Prostate gland (tissue), 2 donors: ENCODE data around the gene FAM204A.
A peak's percentile ranks its signal among the peaks of the same experiment; 100 is the strongest.

Experiments
- POLR2A ChIP-seq: fragments of 450-650 bp; IDR thresholded peaks from one replicate; pipeline ENCODE4 v1.6.1; 2016; ENCODE audit warnings: antibody characterized with exemption, mild to moderate bottlenecking
- POLR2AphosphoS5 ChIP-seq: sonication (generic); formaldehyde crosslinking; IDR thresholded peaks from one replicate; pipeline ENCODE4 v1.6.1; 2017; ENCODE audit warnings: antibody characterized with exemption
- TF ChIP-seq, protein P1 (sequence below), 4 experiments: fragments of 200-600 bp in 2 of 4; fragments of 450-650 bp in 2 of 4; sonication (generic) in 2 of 4; IDR thresholded peaks; 1 replicate in 3 of 4; 2 replicates in 1 of 4; pipeline ENCODE4 v1.5.1; 2016 to 2019; ENCODE audit warnings: antibody characterized with exemption in 4 of 4, mild to moderate bottlenecking in 2 of 4, moderate library complexity in 2 of 4

DNA sequence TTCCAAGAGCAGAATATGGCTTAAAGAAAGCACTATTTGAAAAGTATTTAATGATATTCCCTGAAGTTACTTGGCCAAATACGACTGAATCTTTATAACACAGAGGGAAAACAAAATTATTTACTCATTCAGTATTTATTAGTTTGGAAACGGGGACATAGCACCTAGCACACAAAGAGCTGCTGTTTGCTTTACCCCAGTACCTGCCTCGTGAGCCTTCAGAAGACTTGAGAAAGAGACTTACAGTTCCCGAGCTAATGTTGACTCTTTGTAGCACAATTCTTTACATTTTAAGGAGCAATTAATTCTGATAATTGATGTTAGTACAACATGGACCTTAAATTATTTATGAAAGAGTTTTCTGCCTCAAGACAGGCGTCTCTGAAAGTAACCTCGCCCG lies 88.7 kb downstream of the FAM204A start:
- TF ChIP-seq POLR2AphosphoS5 (peak; percentile 85), POLR2A (no peak)
- TF ChIP-seq, protein P1, sequence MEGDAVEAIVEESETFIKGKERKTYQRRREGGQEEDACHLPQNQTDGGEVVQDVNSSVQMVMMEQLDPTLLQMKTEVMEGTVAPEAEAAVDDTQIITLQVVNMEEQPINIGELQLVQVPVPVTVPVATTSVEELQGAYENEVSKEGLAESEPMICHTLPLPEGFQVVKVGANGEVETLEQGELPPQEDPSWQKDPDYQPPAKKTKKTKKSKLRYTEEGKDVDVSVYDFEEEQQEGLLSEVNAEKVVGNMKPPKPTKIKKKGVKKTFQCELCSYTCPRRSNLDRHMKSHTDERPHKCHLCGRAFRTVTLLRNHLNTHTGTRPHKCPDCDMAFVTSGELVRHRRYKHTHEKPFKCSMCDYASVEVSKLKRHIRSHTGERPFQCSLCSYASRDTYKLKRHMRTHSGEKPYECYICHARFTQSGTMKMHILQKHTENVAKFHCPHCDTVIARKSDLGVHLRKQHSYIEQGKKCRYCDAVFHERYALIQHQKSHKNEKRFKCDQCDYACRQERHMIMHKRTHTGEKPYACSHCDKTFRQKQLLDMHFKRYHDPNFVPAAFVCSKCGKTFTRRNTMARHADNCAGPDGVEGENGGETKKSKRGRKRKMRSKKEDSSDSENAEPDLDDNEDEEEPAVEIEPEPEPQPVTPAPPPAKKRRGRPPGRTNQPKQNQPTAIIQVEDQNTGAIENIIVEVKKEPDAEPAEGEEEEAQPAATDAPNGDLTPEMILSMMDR (IDR thresholded peaks at IDR 0.05), result no peak
